GM13977 (cell line): ENCODE measurements around the gene KCTD21.

Source experiments
- DNase-seq: peaks from one replicate; pipeline ENCODE4 v3.0.0; 2012; ENCODE audit warnings: low spot score
- in situ Hi-C: fragments of 300-500 bp; cut with MboI; formaldehyde crosslinking; loops from one replicate; pipeline ENCODE4 v1.12.0; 2022; ENCODE audit warnings: low sequenced_read_pairs, low pct_unique_long_range_greater_than_20kb, mixed read lengths, inconsistent platforms; ENCODE audit not compliant: unreplicated experiment
- TF ChIP-seq, protein P1 (sequence below): IDR thresholded peaks from 2 replicates; pipeline ENCODE4 v1.5.1; 2012; ENCODE audit warnings: mild to moderate bottlenecking, control low read depth; ENCODE audit not compliant: insufficient read depth; ENCODE audit errors: extremely low read depth, missing control alignments

Gene KCTD21

DNA sequence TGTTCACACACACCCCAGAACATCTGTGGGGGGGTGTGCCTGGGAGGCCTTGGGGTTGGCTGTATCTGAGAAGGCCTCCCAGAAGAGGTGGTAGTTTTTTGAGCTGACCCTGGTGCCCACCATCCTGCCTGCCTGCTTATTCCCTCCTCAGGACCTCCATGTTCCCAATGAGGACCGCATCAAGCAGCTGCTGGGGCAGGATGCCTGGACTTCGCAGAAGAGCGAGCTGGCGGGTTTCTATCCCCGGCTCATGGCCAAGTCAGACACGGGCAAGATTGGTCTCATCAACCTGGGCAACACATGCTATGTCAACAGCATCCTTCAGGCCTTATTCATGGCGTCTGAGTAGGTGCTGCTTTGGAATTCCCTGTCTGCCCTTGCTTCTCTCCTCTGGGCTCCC lies 17.3 kb upstream of the KCTD21 start:
- in situ Hi-C loops: no loop called here
- TF ChIP-seq, protein P1, sequence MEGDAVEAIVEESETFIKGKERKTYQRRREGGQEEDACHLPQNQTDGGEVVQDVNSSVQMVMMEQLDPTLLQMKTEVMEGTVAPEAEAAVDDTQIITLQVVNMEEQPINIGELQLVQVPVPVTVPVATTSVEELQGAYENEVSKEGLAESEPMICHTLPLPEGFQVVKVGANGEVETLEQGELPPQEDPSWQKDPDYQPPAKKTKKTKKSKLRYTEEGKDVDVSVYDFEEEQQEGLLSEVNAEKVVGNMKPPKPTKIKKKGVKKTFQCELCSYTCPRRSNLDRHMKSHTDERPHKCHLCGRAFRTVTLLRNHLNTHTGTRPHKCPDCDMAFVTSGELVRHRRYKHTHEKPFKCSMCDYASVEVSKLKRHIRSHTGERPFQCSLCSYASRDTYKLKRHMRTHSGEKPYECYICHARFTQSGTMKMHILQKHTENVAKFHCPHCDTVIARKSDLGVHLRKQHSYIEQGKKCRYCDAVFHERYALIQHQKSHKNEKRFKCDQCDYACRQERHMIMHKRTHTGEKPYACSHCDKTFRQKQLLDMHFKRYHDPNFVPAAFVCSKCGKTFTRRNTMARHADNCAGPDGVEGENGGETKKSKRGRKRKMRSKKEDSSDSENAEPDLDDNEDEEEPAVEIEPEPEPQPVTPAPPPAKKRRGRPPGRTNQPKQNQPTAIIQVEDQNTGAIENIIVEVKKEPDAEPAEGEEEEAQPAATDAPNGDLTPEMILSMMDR: no peak
- no peak for DNase-seq

DNA sequence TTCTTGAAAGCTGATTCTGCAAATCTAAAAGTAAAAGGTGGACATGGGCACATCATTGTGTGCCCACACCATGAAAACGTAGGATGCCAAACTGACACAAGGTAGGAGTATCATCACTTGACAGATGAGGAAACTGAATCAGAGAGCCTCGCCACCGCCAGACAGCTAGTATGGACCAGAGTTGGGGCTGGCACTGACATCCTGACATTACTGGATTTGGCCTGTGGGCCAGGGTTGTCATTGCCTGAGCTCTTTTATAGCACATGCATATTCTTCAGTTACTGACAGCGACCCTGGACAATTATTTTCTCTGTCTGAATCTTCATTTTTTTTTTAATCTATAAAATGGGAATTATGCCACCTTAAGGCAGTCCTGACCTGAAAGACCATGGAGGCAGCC lies 16.8 kb upstream of the KCTD21 start:
- DNase-seq: no peak
- in situ Hi-C loops: no loop called here
- TF ChIP-seq, protein P1: no peak

DNA sequence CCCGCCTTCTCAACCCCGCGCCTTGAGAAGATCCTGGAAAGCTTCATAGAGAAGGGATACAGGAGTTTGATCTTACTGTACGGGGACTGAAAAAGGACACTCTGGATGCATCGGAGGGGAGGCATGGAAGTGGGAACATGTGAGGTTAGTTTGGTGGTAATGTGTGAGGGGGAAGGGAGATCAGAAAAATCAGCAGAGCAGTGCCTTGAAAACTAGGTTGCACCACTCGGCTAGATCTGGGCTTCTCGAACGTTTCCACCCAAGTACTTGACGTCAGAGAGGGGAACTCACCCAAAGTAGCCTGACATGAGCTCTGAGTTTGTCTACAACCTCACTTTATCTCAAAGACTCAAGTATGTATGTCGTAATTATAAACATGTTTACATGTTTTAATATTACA lies 14.8 kb upstream of the KCTD21 start:
- in situ Hi-C loops: no loop called here
- DNase-seq: no peak
- TF ChIP-seq, protein P1: no peak

DNA sequence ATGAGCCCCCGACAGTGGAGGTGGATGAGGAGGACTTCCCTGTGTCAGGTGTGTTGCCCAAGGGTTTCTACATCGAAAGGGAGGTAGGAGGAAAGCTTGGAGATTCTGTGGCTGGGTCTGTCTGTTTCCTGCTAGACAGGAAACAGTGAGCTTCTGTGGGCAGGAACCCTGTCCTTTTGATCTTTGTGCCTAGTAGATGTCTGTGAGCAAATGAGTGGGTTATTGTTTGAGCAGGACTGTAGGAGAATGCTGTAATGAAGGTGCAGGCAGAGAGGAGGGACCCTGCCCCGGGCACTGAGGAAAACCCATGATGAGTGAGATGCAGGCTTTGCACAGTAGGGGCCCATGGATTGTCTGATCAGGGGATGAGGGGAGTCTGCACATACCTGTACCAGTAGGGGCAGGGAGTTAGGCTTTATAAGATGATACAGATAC lies 14.3 kb upstream of the KCTD21 start:
- DNase-seq: no peak

DNA sequence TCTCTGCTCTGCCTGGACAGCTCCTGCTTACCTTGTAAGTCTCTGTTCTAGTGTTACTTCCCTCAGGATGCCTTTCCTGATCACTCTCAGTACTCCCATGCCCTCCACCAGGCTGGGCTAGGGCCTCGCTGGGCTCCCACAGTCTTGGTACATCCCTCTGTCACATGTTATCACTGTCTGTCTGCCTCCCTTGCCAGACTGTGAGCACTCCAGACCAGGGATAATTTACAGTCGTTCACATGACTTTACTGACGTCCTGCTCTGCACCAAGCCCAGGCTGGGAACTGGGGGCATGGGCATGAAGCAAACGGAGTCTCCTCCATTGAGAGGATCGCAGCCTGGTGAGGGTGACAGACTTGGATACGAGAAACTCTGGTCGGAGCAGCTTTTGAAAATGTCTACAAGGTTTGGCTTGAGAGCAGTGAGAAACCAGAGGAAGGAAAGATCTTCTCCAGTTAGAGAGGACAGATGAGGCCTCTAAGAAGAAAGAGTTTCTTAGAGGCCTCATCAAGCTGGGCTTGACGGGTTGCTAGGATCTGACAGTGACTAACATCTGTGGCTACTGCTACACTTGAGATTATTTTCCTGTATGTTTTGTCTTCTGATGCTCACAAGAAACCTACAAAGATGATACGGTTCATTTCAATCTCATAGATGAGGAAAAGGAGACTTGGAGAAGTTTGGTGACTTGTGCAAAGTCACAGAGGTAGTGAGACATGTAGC lies 12.8 kb upstream of the KCTD21 start:
- no peak for DNase-seq
- in situ Hi-C loops: no loop called here
- TF ChIP-seq, protein P1: no peak

More for the DNA sequence above, 14.3 kb upstream of the KCTD21 start:
- TF ChIP-seq, protein P1: no peak
- in situ Hi-C loops: no loop called here

DNA sequence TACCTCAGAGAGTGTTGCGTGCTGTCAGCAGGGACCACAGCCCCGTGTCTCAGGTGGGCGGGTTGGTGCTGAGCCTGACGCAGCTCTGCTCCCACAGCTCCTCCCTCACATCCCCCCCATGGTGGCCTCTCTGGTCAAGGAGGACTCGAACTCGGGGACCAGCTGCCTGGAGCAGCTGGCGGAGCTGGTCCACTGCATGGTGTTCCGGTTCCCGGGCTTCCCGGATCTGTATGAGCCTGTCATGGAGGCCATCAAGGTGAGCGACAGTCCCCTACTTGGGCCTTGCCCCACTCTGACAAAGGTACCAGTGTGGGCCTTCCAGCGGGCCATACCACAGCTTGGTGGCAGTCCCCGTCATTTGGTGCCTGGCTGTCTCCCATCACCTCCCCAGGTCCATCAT lies 12.1 kb upstream of the KCTD21 start:
- DNase-seq: no peak
- in situ Hi-C loops: no loop called here
- TF ChIP-seq, protein P1: no peak
